22Rv1 (cell line): ENCODE measurements around the gene NKD1.

ENCODE experiments used
- CTCF ChIP-seq: fragments of 450-650 bp; IDR thresholded peaks from 2 replicates; pipeline ENCODE4 v1.5.1; 2017; ENCODE audit warnings: mild to moderate bottlenecking
- ZFX ChIP-seq: fragments of 450-650 bp; IDR thresholded peaks from 2 replicates; pipeline ENCODE4 v1.6.1; 2017; ENCODE audit warnings: antibody characterized with exemption, borderline replicate concordance

GRCh38 chr16:50519001-50519400, 29.2 kb upstream of the NKD1 start:
- TF ChIP-seq CTCF (no peak), ZFX (no peak)
